HL-60 (cell line): ENCODE results near the gene SHF.
"Not testable (repeated sequence)": the region's sequence is repeated elsewhere in the genome, so short reads cannot be mapped to it uniquely, and the experiment has no call there.

Experiments used
- DNase-seq, 2 experiments: peaks; one replicate each; pipeline ENCODE4 v3.0.0-alpha.2; 2010 to 2020; ENCODE audit warnings: low read depth in 1 of 2, low spot score in 1 of 2
- H3K27ac ChIP-seq: fragments of 250-450 bp; sonication (Bioruptor Pico); replicated peaks from 2 replicates; pipeline ENCODE4 v1.5.1; 2020; ENCODE audit warnings: mild to moderate bottlenecking, moderate library complexity
- H3K27me3 ChIP-seq: fragments of 250-450 bp; sonication (Bioruptor Pico); 2 replicates; pipeline ENCODE4 v1.5.1; 2021; ENCODE audit warnings: mild to moderate bottlenecking, moderate library complexity; ENCODE audit not compliant: insufficient read depth, poor library complexity, severe bottlenecking
- H3K4me3 ChIP-seq: replicated peaks from 2 replicates; pipeline ENCODE4 v1.5.1; 2011; ENCODE audit warnings: mild to moderate bottlenecking, control low read depth, low read length; ENCODE audit not compliant: insufficient read depth
- CTCF ChIP-seq: IDR thresholded peaks from one replicate; pipeline ENCODE4 v1.5.1; 2011; ENCODE audit warnings: low read length, control low read depth, inconsistent platforms; ENCODE audit not compliant: insufficient read depth
- GABPA ChIP-seq: IDR thresholded peaks from 2 replicates; pipeline ENCODE4 v1.6.1; 2012; ENCODE audit warnings: low read depth
- POLR2AphosphoS5 ChIP-seq: IDR thresholded peaks from 2 replicates; pipeline ENCODE4 v1.6.1; 2012; ENCODE audit warnings: low read depth
- SPI1 ChIP-seq: IDR thresholded peaks from 2 replicates; pipeline ENCODE4 v1.6.1; 2012; ENCODE audit warnings: low read depth, mild to moderate bottlenecking, borderline replicate concordance
- long read RNA-seq: library from polyadenylated mRNA; unstranded; transcript quantifications from one replicate; pipeline ENCODE4 v2.0.0, GENCODE V29; 2020
- TF ChIP-seq, protein P1 (sequence below): IDR thresholded peaks from 2 replicates; pipeline ENCODE4 v1.6.1; 2012; ENCODE audit warnings: low read depth; ENCODE audit not compliant: insufficient replicate concordance

The SHF gene, protein sequence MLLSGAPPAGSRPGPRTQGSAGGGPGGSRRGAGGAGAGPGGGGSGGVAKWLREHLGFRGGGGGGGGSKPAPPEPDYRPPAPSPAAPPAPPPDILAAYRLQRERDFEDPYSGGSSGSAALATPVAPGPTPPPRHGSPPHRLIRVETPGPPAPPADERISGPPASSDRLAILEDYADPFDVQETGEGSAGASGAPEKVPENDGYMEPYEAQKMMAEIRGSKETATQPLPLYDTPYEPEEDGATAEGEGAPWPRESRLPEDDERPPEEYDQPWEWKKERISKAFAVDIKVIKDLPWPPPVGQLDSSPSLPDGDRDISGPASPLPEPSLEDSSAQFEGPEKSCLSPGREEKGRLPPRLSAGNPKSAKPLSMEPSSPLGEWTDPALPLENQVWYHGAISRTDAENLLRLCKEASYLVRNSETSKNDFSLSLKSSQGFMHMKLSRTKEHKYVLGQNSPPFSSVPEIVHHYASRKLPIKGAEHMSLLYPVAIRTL
- long read RNA-seq, partial matches to known transcripts: 0 of 3 reads
- long read RNA-seq, other reads (novel, unspliced or antisense): 3 of 3 reads

DNA sequence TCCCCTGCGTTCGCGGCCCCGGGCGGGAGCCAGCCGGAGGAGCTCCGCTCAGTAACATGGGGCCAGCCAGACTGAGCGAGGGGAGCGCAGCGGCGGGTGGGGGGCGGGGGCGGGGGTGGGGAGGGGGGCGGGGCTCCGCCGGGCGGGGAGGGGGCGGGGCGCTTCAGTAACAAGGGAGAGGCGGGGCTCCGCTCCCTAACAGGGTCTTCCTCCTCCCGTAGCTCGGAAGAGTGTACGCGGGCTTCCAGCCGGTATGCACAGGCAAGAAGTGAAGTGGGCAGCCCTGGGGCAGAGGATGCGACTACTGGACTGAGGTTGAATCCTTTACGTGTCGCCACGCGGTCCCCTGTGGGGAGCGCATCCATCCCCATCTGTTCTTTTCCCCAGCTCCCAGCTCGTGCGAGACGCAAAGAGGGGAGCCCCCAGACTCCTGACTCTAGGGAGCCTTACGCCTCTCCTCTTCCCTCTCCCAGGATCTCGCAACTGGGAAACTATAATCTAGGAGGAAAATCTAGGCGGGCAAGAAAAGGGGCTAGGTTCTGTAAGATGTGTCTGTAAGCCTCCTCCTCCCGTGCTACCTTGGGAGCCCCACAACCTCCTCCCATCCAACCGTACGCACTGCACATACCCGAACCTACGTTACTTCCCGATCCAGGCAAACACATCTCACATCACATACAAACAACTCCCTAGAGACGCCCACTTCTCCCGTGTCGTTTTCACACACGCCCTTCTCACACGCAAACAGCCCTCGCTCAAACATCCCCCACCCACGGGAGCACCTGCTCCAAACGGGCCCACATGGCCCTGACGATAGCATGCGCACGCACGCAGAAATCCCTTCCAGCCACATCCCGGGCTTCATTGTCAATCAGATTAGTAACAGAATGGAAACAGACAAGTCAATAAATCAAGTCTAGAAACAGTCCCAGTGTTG lies at the start of gene SHF:
TSS of gene SHF (minus strand) at position 73 of the 937 bp plus-strand sequence. CDS start at position 58, 15 bp downstream.
- H3K27ac ChIP-seq: no peak within 1 kb of the TSS
- H3K4me3 ChIP-seq: peak within 1 kb of the TSS; percentile 13; the same call in 1 of the 2 replicates
- DNase-seq: no peak
- H3K27me3 ChIP-seq: peaks cover 13% of the 10 kb centered on the region
- TF ChIP-seq SPI1 (no peak), GABPA (no peak), CTCF (no peak), POLR2AphosphoS5 (no peak)
- TF ChIP-seq, protein P1, sequence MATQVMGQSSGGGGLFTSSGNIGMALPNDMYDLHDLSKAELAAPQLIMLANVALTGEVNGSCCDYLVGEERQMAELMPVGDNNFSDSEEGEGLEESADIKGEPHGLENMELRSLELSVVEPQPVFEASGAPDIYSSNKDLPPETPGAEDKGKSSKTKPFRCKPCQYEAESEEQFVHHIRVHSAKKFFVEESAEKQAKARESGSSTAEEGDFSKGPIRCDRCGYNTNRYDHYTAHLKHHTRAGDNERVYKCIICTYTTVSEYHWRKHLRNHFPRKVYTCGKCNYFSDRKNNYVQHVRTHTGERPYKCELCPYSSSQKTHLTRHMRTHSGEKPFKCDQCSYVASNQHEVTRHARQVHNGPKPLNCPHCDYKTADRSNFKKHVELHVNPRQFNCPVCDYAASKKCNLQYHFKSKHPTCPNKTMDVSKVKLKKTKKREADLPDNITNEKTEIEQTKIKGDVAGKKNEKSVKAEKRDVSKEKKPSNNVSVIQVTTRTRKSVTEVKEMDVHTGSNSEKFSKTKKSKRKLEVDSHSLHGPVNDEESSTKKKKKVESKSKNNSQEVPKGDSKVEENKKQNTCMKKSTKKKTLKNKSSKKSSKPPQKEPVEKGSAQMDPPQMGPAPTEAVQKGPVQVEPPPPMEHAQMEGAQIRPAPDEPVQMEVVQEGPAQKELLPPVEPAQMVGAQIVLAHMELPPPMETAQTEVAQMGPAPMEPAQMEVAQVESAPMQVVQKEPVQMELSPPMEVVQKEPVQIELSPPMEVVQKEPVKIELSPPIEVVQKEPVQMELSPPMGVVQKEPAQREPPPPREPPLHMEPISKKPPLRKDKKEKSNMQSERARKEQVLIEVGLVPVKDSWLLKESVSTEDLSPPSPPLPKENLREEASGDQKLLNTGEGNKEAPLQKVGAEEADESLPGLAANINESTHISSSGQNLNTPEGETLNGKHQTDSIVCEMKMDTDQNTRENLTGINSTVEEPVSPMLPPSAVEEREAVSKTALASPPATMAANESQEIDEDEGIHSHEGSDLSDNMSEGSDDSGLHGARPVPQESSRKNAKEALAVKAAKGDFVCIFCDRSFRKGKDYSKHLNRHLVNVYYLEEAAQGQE: no peak

- not testable (repeated sequence) for H3K27ac ChIP-seq, H3K27me3 ChIP-seq, DNase-seq, H3K4me3 ChIP-seq
Observed at GRCh38 chr15:45236806-45237205, 49.0 kb upstream of the SHF start.

DNA sequence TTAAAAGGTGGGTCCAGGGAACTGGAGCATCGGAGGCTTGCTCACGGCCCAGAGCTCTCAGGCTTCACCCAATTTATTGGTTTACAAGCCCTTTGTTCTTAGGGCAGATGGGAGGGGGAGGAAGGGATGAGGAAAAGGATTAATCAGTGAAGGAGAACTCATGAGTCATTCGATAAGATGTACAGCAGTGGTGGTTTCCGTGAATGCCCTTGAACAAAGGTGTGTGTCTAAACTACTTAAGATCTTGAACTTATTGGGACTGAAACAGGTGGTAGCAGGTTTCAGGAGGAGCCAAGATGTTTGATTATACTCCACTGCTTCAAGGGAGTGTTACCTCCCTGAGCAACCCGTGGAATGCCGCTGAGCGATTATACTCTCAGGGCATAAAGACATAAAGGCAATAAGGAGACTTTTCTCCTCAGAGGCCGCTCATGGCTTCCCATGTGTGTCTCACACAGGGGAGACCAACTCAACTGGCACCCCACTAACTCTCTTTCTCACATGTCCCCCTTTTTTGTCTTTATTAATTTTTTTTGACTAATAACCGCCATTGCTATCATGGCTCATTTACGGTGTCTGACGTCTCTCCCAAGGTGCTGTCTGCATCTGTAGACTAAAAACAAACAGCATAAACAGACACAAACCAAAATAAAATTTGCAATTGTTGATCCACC lies 46.9 kb upstream of the SHF start:
- TF ChIP-seq SPI1 (no peak), GABPA (no peak), CTCF (no peak), POLR2AphosphoS5 (no peak)
- TF ChIP-seq, protein P1: no peak
- DNase-seq: no peak
- Histone ChIP-seq H3K4me3 (no peak overlapping the region), H3K27me3 (no peaks in the 10 kb centered on the region), H3K27ac (no peak overlapping the region)
